K562 (cell line): Measurements from ENCODE around the gene RHOC. TPM values are rescaled to one million over a fixed set of nuclear protein-coding genes. Genes with fewer than 3 reads are reported as not detected.

ENCODE experiments used
- ATAC-seq: fragments of 200-7000 bp; cut with Tn5 transposase; 3 replicates; pipeline ENCODE4 v1.9.1; 2020; ENCODE audit warnings: moderate library complexity
- BruUV-seq: library from RNA; stranded (reverse); fragments of 400-500 nt; replicated peaks from 2 replicates; lab custom pipeline; 2021; lab: Mats Ljungman, UMichigan
- CTCF ChIA-PET: fragments of 300-600 bp; formaldehyde crosslinking; extraction: SDS; loops from one replicate; lab custom pipeline; 2021; ENCODE audit warnings: low intra/inter-chr PET ratio; lab: Yijun Ruan, JAX
- POLR2A ChIA-PET: fragments of 300-600, 350-650 bp; sonication (Branson Sonifier 250); formaldehyde crosslinking; extraction: SDS; loops from one replicate; lab custom pipeline; 2021; ENCODE audit warnings: antibody characterized with exemption, inconsistent platforms; lab: Yijun Ruan, JAX
- DNase-seq, 4 experiments: peaks; one replicate each; pipeline versions ENCODE4 v3.0.0 to v3.0.0-alpha.2; 2011 to 2018; ENCODE audit warnings: low spot score in 3 of 4, mixed read lengths in 3 of 4; ENCODE audit errors: extremely low read depth in 1 of 4
- FAIRE-seq: peaks from 2 replicates; lab custom pipeline; 2011; peaks lifted over from hg19 to GRCh38; lab: Jason Lieb, UNC
- H2AFZ ChIP-seq: 2 replicates; pipeline ENCODE4 v1.6.0; 2011; ENCODE audit warnings: low read depth, low read length, control low read depth, inconsistent platforms
- H3K27ac ChIP-seq: fragments of 200-600 bp; 3 replicates; pipeline ENCODE4 v1.8.0; 2011; ENCODE audit warnings: low read depth, mild to moderate bottlenecking, control low read depth, inconsistent platforms, low read length, moderate library complexity, mixed read lengths; ENCODE audit errors: extremely low read depth
- H3K27me3 ChIP-seq, 2 experiments: fragments of 300-600 bp in 1 of 2; 2 replicates in 1 of 2; 3 replicates in 1 of 2; pipeline versions ENCODE4 v1.6.0 to v1.8.0; 2011; ENCODE audit warnings: inconsistent platforms in 2 of 2, low read length in 2 of 2, mild to moderate bottlenecking in 1 of 2, mixed read lengths in 1 of 2, moderate library complexity in 1 of 2; ENCODE audit not compliant: control insufficient read depth in 2 of 2, insufficient read depth in 2 of 2
- H3K36me3 ChIP-seq: fragments of 300-600 bp; 3 replicates; pipeline ENCODE4 v1.8.0; 2011; ENCODE audit warnings: mild to moderate bottlenecking, low read length, inconsistent platforms; ENCODE audit not compliant: control insufficient read depth, insufficient read depth
- H3K4me1 ChIP-seq, 2 experiments: fragments of 200-600 bp in 1 of 2; replicated peaks in 1 of 2; 2 replicates in 1 of 2; 3 replicates in 1 of 2; pipeline versions ENCODE4 v1.5.1 to v1.8.0; 2011; ENCODE audit warnings: inconsistent platforms in 2 of 2, low read length in 2 of 2, mild to moderate bottlenecking in 1 of 2, mixed read lengths in 1 of 2, moderate library complexity in 1 of 2; ENCODE audit not compliant: control insufficient read depth in 2 of 2, insufficient read depth in 2 of 2
- H3K4me2 ChIP-seq: 2 replicates; pipeline ENCODE4 v1.6.1; 2011; ENCODE audit warnings: low read length, control low read depth, inconsistent platforms, mixed read lengths; ENCODE audit not compliant: insufficient read depth
- H3K4me3 ChIP-seq: fragments of 200-600 bp; sonication (generic), shearing (Covaris generic); 2 replicates; pipeline ENCODE4 v1.5.1; 2016; ENCODE audit warnings: control low read depth, inconsistent platforms
- H3K79me2 ChIP-seq: fragments of 200-600 bp; 3 replicates; pipeline ENCODE4 v1.8.0; 2011; ENCODE audit warnings: low read length, inconsistent platforms; ENCODE audit not compliant: control insufficient read depth, insufficient read depth
- H3K9ac ChIP-seq, 2 experiments: 2 replicates each; pipeline versions ENCODE4 v1.6.0 to v1.6.1; 2011; ENCODE audit warnings: low read depth in 2 of 2, low read length in 2 of 2, control low read depth in 1 of 2, inconsistent platforms in 1 of 2, mild to moderate bottlenecking in 1 of 2, mixed read lengths in 1 of 2; ENCODE audit not compliant: insufficient read depth in 1 of 2
- H3K9me1 ChIP-seq: one replicate; pipeline ENCODE4 v1.6.0; 2011; ENCODE audit warnings: inconsistent platforms, mild to moderate bottlenecking, low read length, moderate library complexity; ENCODE audit not compliant: control insufficient read depth, insufficient read depth
- H3K9me3 ChIP-seq: replicated peaks from 2 replicates; pipeline ENCODE4 v1.5.1; 2011; ENCODE audit warnings: low read depth, low read length, inconsistent platforms; ENCODE audit not compliant: control insufficient read depth, insufficient read depth
- H4K20me1 ChIP-seq: replicated peaks from 2 replicates; pipeline ENCODE4 v1.6.1; 2011; ENCODE audit warnings: low read length, inconsistent platforms, mixed read lengths; ENCODE audit not compliant: control insufficient read depth, insufficient read depth
- ARID1B ChIP-seq: fragments of 450-650 bp; IDR thresholded peaks from 2 replicates; pipeline ENCODE4 v1.6.1; 2016; ENCODE audit warnings: antibody characterized with exemption, mild to moderate bottlenecking, inconsistent platforms
- C11orf30 ChIP-seq: fragments of 450-650 bp; IDR thresholded peaks from 2 replicates; pipeline ENCODE4 v1.6.1; 2016; ENCODE audit warnings: low read depth, mild to moderate bottlenecking
- CTBP1 ChIP-seq: fragments of 450-650 bp; IDR thresholded peaks from 2 replicates; pipeline ENCODE4 v1.6.1; 2016; ENCODE audit warnings: borderline replicate concordance
- CXXC5 ChIP-seq: fragments of 250-450 bp; sonication (Bioruptor Pico); IDR thresholded peaks from 2 replicates; pipeline ENCODE4 v1.8.0; 2022; ENCODE audit warnings: inconsistent platforms, mild to moderate bottlenecking, moderate library complexity
- GABPA ChIP-seq: fragments of 200-800 bp; sonication (Bioruptor generic); conservative IDR thresholded peaks from 2 replicates; pipeline ENCODE4 v1.6.1; 2016; ENCODE audit warnings: low read depth, missing genetic modification characterization, missing compliant biosample characterization
- HMGN3 ChIP-seq: IDR thresholded peaks from 2 replicates; pipeline ENCODE4 v1.6.1; 2011; ENCODE audit warnings: borderline replicate concordance, low read depth, mild to moderate bottlenecking, mixed read lengths, low read length; ENCODE audit not compliant: insufficient read length; ENCODE audit errors: extremely low read depth
- NR1H2 ChIP-seq: sonication (generic); formaldehyde crosslinking; IDR thresholded peaks from 2 replicates; pipeline ENCODE4 v1.4.0; 2020; ENCODE audit warnings: mild to moderate bottlenecking, missing genetic modification reagents
- RAD51 ChIP-seq: fragments of 450-650 bp; IDR thresholded peaks from 2 replicates; pipeline ENCODE4 v1.7.1; 2016; ENCODE audit warnings: low read depth, mild to moderate bottlenecking, borderline replicate concordance
- RCOR1 ChIP-seq, 2 experiments: IDR thresholded peaks; 2 replicates each; pipeline ENCODE4 v1.6.1; 2012; ENCODE audit warnings: low read depth in 2 of 2, low read length in 2 of 2, borderline replicate concordance in 1 of 2, improper control_type of control experiment in 1 of 2
- SMAD3 ChIP-seq: fragments of 450-650 bp; formaldehyde crosslinking; conservative IDR thresholded peaks from 2 replicates; pipeline ENCODE4 v1.4.0; 2020; ENCODE audit warnings: mild to moderate bottlenecking
- SMC3 ChIP-seq: conservative IDR thresholded peaks from 2 replicates; pipeline ENCODE4 v1.6.1; 2011; ENCODE audit warnings: low read depth, low read length, improper control_type of control experiment; ENCODE audit not compliant: insufficient read depth
- TEAD4 ChIP-seq, 2 experiments: sonication (generic) in 1 of 2; formaldehyde crosslinking in 1 of 2; IDR thresholded peaks; 2 replicates each; pipeline versions ENCODE4 v1.6.1 to v1.8.0; 2012 to 2022; ENCODE audit warnings: borderline replicate concordance in 1 of 2, inconsistent platforms in 1 of 2, low read length in 1 of 2, mild to moderate bottlenecking in 1 of 2, missing genetic modification reagents in 1 of 2
- USF2 ChIP-seq: sonication (generic); formaldehyde crosslinking; IDR thresholded peaks from 2 replicates; pipeline ENCODE4 v1.5.0; 2020; ENCODE audit warnings: missing genetic modification reagents
- ZFX ChIP-seq: sonication (generic); formaldehyde crosslinking; IDR thresholded peaks from 2 replicates; pipeline ENCODE4 v1.8.0; 2022; ENCODE audit warnings: mild to moderate bottlenecking, missing genetic modification reagents, moderate library complexity
- ZKSCAN1 ChIP-seq: fragments of 150-350 bp; IDR thresholded peaks from 2 replicates; pipeline ENCODE4 v1.6.1; 2016; ENCODE audit warnings: low read depth, low read length
- WGBS: fragments of 100-300 bp; shearing (Covaris generic); methylation state at CpG from one replicate; pipeline ENCODE4 v1.1.6; 2016; ENCODE audit warnings: low coverage, mixed read lengths; ENCODE audit not compliant: insufficient coverage; ENCODE audit errors: missing lambda C conversion rate; 5-methylcytosine and 5-hydroxymethylcytosine counted together
- in situ Hi-C: fragments of 300-500 bp; cut with MboI; formaldehyde crosslinking; loops from 4 replicates; pipeline ENCODE4 v1.15.0; 2018; ENCODE audit warnings: inconsistent platforms, mixed read lengths
- intact Hi-C: fragments of 100-400 bp; cut with micrococcal nuclease; formaldehyde crosslinking; loops from 2 replicates; pipeline ENCODE4 v1.14.2; 2022
- polyA plus RNA-seq, 8 experiments: library from polyadenylated mRNA; depleted of rRNA in 4 of 8; stranded (reverse) in 5 of 8; unstranded in 3 of 8; fragments of >200 nt; fragmentation: Nextera tagmentation in 2 of 8; fragmentation: Illumina TruSeq in 1 of 8; extraction: Ambion mirVana in 2 of 8; extraction: Trizol in 1 of 8; gene quantifications; 2 replicates each; pipeline versions ENCODE4 v1.2.1 to v1.2.3, GENCODE V29; 2011 to 2014; ENCODE audit warnings: inconsistent platforms in 1 of 8, missing spikeins in 1 of 8
- total RNA-seq, 7 experiments: library from RNA; depleted of rRNA in 6 of 7; stranded (reverse); fragments of >200 nt in 6 of 7; fragmentation: Illumina TruSeq in 2 of 7; extraction: Trizol in 2 of 7; gene quantifications; 2 replicates each; pipeline versions ENCODE4 v1.2.1 to v1.2.3, GENCODE V29; 2011 to 2021; ENCODE audit warnings: low replicate concordance in 1 of 7
- TF ChIP-seq, protein P1 (sequence below): fragments of 250-450 bp; sonication (Bioruptor Pico); IDR thresholded peaks from 2 replicates; pipeline ENCODE4 v1.5.0; 2020; ENCODE audit warnings: mild to moderate bottlenecking, borderline replicate concordance

RHOC gene
- total and polyA plus RNA-seq, 9 of the 15 experiments (the other 6 are each of a cell fraction or from before 2014, with no cell fraction given): 35.2 to 364 (median 204) TPM

DNA sequence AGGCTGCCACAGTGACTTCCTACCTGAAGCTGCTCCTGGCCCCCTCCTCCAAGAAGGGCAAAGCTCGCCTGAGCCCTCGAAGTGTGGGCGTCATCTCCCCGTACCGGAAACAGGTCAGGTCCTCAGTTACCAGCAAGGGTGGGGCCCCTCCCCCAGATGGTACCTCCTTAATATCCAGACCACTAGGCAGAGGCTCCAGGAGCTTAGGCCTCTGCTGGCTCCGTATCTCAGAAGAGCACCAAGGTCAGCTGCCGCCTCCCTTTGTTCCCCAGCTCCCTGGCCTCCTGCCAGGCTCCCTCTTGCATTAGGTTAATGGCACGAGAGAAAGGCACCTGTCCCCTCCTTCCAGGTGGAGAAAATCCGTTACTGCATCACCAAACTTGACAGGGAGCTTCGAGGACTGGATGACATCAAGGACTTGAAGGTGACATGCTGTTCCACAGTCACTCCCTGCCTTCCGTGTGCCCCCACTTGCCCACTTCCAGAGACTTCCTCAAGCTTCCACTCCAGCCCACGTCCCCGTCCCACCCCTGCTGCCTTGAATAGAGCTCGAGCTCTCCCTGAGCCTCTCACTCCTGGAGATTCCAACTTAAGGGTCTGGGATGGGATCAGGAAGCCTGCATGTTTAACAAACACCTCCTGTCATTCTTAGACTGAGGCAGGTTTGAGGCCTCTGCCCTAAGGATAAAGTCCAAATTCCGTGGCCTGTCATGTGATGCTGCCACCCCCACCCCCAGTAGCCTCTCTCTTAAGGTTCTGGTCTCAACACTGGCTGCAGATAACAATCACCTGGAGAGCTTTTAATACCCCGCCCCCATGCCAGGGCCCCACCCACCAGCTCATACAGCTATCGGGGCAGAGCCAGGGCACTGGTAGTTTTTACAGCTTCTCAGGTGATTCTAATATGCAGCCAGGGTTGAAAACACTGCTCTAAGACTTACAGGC lies 8.3 kb downstream of the RHOC start:
- peak; percentile 35 for FAIRE-seq
- intact Hi-C loops: no loop called here
- BruUV-seq: no TSS peak
- TF ChIP-seq SMC3: no peak
- TF ChIP-seq ZKSCAN1: no peak
- peak in 1 of 2 experiments; percentile 40; a peak in 1 of 4 replicates for TF ChIP-seq RCOR1 (IDR thresholded peaks at IDR 0.05; ENCODE audit: borderline replicate concordance in 1 of 2, low read depth in 2 of 2, low read length in 2 of 2)
- TF ChIP-seq CTBP1: peak; percentile 44; the same call in 1 of the 2 replicates
- 0 out of 2 replicates have a peak, but pooled peaks have one; percentile 13 for TF ChIP-seq ARID1B
- no peak for TF ChIP-seq SMAD3 (CRISPR knock-in tag)
- TF ChIP-seq NR1H2 (CRISPR knock-in tag): 0 out of 2 replicates have a peak, but pooled peaks have one; percentile 85
- TF ChIP-seq GABPA (tag): no peak
- no peak for TF ChIP-seq HMGN3
- no peak for TF ChIP-seq C11orf30
- peak; percentile 59; the same call in 1 of the 2 replicates for TF ChIP-seq TEAD4 (IDR thresholded peaks at IDR 0.05; ENCODE audit: low read length)
- no peak for TF ChIP-seq TEAD4 (CRISPR knock-in tag; IDR thresholded peaks at IDR 0.05; ENCODE audit: borderline replicate concordance)
- peak; percentile 30; the same call in 1 of the 2 replicates for TF ChIP-seq CXXC5 (CRISPR knock-in tag)
- TF ChIP-seq, protein P1, sequence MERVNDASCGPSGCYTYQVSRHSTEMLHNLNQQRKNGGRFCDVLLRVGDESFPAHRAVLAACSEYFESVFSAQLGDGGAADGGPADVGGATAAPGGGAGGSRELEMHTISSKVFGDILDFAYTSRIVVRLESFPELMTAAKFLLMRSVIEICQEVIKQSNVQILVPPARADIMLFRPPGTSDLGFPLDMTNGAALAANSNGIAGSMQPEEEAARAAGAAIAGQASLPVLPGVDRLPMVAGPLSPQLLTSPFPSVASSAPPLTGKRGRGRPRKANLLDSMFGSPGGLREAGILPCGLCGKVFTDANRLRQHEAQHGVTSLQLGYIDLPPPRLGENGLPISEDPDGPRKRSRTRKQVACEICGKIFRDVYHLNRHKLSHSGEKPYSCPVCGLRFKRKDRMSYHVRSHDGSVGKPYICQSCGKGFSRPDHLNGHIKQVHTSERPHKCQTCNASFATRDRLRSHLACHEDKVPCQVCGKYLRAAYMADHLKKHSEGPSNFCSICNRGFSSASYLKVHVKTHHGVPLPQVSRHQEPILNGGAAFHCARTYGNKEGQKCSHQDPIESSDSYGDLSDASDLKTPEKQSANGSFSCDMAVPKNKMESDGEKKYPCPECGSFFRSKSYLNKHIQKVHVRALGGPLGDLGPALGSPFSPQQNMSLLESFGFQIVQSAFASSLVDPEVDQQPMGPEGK (CRISPR knock-in tag): no peak
- peak; percentile 80 for TF ChIP-seq RAD51
- peak; percentile 20; the same call in 1 of the 2 replicates for TF ChIP-seq ZFX (CRISPR knock-in tag)
- TF ChIP-seq USF2 (CRISPR knock-in tag): peak; percentile 69; the same call in 1 of the 2 replicates

More for the DNA sequence above, 8.3 kb downstream of the RHOC start:
- peak overlapping the region; percentile 73 for H3K4me2 ChIP-seq
- H3K27me3 ChIP-seq: no peaks in the 10 kb centered on the region
- ChIA-PET CTCF (no interaction called here), POLR2A (interaction anchor here (0.5 to 8.7 kb wide), 13 partner anchors 8 to 241 kb away, joined by 3 to 104 read pairs (median 4); partner anchors contain the start of genes MOV10, PPM1J and RHOC)
- peaks cover 72 to 76% of the 10 kb centered on the region in 2 experiments for H3K4me1 ChIP-seq
- H3K9ac ChIP-seq: peak overlapping the region; percentile 82 to 88
- H3K9me3 ChIP-seq: no peaks in the 10 kb centered on the region
- H3K4me3 ChIP-seq: no peak overlapping the region
- no peaks in the 10 kb centered on the region for H3K9me1 ChIP-seq
- DNase-seq (peak; percentile 74 to 82 (median 75)), ATAC-seq (peak; percentile 25)
- H3K36me3 ChIP-seq: peaks cover 87% of the 10 kb centered on the region
- H3K27ac ChIP-seq: peak overlapping the region; percentile 97
- in situ Hi-C loops: no loop called here
- no peak overlapping the region for H2AFZ ChIP-seq
- H4K20me1 ChIP-seq: no peaks in the 10 kb centered on the region
- H3K79me2 ChIP-seq: peaks cover 39% of the 10 kb centered on the region
- 26% methylated on average over 17 of the region's 17 CpGs for WGBS
